Measurements from ENCODE around the gene DEFB115.
"Not testable (repeated sequence)": the region's sequence is repeated elsewhere in the genome, so short reads cannot be mapped to it uniquely, and the experiment has no call there.

DEFB115 gene

GRCh38 chr20:31257364-31257763 is at the start of gene DEFB115:
DEFB115 (plus strand) TSS chr20:31257664; CDS start chr20:31257664, 0 bp downstream.
- intact Hi-C loops (cut with DNase I), result no loop called here
- DNase-seq, result no peak

GRCh38 chr20:31236953-31237352 is 20.5 kb upstream of the DEFB115 start:
- DNase-seq, result no peak
- intact Hi-C loops (cut with DNase I), result no loop called here

- intact Hi-C loops (cut with DNase I), result no loop called here
- no peak for DNase-seq
These were observed 19.7 kb upstream of the DEFB115 start for GRCh38 chr20:31237763-31238162.

- intact Hi-C loops (cut with DNase I), result no loop called here
- no peak for DNase-seq
These were observed 18.3 kb upstream of the DEFB115 start for GRCh38 chr20:31239139-31239538.

- no peak for DNase-seq
- intact Hi-C loops (cut with DNase I), result no loop called here
These were observed 505 bp upstream of the DEFB115 start for GRCh38 chr20:31256959-31257358.

DNA sequence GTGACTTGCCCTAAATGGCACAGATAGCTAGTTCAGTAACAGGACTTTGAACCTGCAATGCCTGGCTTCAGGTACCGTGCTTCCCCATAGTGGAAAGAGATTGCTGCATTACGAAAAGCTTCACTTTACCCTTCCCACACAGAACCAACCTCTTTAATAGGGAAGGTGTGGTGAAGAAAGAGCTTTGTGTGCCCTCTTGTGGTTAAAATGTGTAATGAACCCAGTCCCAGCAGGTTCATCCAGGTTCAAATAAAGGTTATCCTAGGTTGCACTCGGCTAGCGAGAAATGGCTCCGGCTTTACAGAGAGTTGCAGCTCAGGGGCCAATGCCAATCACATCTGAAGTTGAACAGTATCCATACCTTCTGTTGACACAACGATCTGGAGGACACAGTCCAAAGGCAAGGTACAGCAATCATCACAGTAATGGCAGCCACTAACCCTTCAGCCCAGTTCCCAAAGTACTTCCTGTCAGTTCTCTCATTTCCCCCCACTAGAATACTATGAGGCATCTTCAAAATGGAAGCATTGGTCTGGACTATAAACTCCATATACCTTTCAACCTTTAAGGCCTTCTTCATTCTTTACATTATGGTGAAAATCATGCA is 3.0 kb downstream of the DEFB115 start:
- intact Hi-C loops (cut with DNase I), result no loop called here
- DNase-seq, result no peak

DNA sequence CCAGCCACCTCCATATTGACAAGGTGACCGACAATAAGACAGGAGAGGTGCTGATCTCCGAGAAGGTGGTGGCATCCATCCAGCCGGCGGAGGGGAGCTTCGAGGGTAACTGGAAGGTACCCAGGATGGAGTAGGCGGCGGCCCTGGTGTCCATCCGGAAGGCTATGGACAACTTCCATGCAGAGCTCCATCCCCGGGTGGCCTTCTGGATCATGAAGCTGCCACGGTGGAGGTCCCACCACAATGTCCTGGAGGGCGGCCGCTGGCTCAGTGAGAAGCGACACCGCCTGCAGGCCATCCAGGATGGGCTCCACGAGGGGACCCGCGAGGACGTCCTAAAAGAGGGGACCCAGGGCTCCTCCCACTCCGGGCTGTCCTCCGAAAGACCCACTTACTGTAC is 17.0 kb downstream of the DEFB115 start:
- no peak for DNase-seq
- intact Hi-C loops (cut with DNase I), result no loop called here

- intact Hi-C loops (cut with DNase I), result no loop called here
- DNase-seq, result no peak
These were observed 20.7 kb downstream of the DEFB115 start for GRCh38 chr20:31278178-31278577.

DNA sequence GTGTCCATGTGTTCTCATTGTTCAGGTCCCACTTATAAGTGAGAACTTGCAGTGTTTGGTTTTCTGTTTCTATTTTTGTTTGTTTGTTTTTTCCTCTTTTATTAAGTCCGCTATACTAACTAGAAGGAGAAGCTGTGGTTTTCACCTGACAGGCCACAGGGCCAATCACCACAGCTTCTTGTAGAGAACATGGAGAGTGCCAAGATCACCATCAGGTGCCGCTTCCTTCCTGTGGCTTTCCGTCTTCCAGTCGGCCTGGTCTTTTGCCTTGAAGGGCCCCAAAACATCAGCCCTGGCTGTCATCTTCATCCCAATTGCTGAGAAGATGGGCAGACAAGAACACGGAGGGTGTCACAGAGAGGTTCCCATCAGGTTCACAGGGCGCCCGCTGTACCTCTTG is 27.5 kb downstream of the DEFB115 start:
- intact Hi-C loops (cut with DNase I); DNase-seq: not testable (repeated sequence)

- intact Hi-C loops (cut with DNase I), result no loop called here
- no peak for DNase-seq
These were observed 51.2 kb downstream of the DEFB115 start, which contains the start of gene DEFB116 for GRCh38 chr20:31308535-31309162. DEFB116 (minus strand) TSS chr20:31308585; CDS start chr20:31308585, 0 bp downstream.
